Measurements from ENCODE around the gene CENPE.

Gene CENPE

DNA sequence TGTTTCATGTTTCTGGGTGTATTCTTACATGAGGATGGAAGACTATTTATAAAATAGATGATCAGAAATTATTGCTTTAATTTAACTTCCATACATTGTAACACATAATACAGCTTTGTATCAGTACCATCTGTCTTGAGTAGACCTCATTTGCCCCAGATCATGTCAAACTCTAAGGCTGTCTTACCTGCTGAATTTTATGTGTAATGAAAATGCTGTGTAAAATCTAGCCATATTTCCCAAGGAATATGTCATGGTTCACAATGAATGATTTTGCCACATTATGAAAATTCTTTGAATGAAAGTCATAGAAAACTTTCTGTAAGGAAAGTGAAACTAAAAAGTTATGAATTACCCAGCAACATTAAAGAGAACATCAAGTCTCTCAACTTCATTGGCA, 105.9 kb downstream of the CENPE start:
- no peak for TF ChIP-seq CTCF (conservative IDR thresholded peaks at IDR 0.05; ENCODE audit: low read length)
- H3K4me3 ChIP-seq (ENCODE audit: low read length): no peak overlapping the region
- DNase-seq (ENCODE audit: low read depth): no peak

GRCh38 chr4:103091601-103092223, 106.4 kb downstream of the CENPE start:
- no peak overlapping the region for H3K4me3 ChIP-seq (ENCODE audit: low read length)
- TF ChIP-seq CTCF (conservative IDR thresholded peaks at IDR 0.05; ENCODE audit: low read length): peak; percentile 64
- DNase-seq (ENCODE audit: low read depth): peak; percentile 81

DNA sequence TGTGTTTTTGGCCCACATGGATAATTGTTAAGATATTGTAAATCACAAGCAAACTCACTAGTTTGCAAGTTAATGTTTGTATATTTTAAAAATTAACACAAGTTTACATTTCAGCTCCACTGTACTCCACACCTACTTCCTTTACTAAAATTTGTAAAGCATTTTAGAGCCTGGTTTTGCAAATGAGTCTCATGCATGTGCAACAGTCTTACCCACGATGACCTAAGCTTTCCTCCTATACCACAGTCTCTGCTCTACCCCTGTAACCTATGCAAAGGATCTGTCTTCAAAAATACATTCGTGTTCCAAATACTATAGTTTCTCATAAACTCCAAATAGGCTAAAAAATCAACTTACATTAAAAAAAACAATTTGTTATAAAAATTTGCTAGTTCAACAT, 108.7 kb downstream of the CENPE start:
- H3K4me3 ChIP-seq (ENCODE audit: low read length): no peak overlapping the region
- no peak for DNase-seq (ENCODE audit: low read depth)
- no peak for TF ChIP-seq CTCF (conservative IDR thresholded peaks at IDR 0.05; ENCODE audit: low read length)

DNA sequence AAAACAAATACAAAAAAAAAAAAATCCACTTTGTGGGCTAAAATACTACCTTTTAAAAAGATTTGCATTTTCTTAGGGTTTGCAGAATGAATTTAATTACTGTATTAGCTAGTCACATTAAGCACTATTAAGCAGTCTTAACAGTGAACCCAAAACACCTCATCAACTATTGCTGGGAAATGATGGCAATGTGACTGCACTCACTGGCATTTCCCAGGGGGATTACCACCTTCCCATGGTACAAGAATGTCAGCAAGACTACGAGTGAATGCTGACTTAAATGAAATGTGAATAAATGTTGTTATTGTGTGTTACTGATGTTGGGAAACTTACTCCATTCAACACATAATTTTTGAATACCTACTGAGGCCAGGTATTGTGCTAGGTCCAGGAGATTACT, 111.6 kb downstream of the CENPE start:
- DNase-seq (ENCODE audit: low read depth): no peak
- TF ChIP-seq CTCF (conservative IDR thresholded peaks at IDR 0.05; ENCODE audit: low read length): no peak
- H3K4me3 ChIP-seq (ENCODE audit: low read length): no peak overlapping the region

- no peak for DNase-seq (ENCODE audit: low read depth)
- no peak overlapping the region for H3K4me3 ChIP-seq (ENCODE audit: low read length)
- TF ChIP-seq CTCF (conservative IDR thresholded peaks at IDR 0.05; ENCODE audit: low read length): no peak
These were observed 112.5 kb downstream of the CENPE start for GRCh38 chr4:103085555-103086196.

GRCh38 chr4:103079621-103080020, 118.5 kb downstream of the CENPE start:
- DNase-seq (ENCODE audit: low read depth): no peak
- no peak for TF ChIP-seq CTCF (conservative IDR thresholded peaks at IDR 0.05; ENCODE audit: low read length)
- no peak overlapping the region for H3K4me3 ChIP-seq (ENCODE audit: low read length)

GRCh38 chr4:103076747-103077347, 121.3 kb downstream of the CENPE start, which contains the start of gene SLC9B2:
SLC9B2 (minus strand) TSS chr4:103076761; CDS start chr4:103067550, 9,211 bp downstream.
- DNase-seq (ENCODE audit: low read depth): no peak
- TF ChIP-seq CTCF (conservative IDR thresholded peaks at IDR 0.05; ENCODE audit: low read length): no peak
- H3K4me3 ChIP-seq (ENCODE audit: low read length): peak within 1 kb of the TSS; percentile 76

Measured in AG10803 (cell line).